ENCODE measurements around the gene UCP2. TPM values are rescaled to one million over a fixed set of nuclear protein-coding genes. Genes with fewer than 3 reads are reported as not detected.

Gene UCP2, protein sequence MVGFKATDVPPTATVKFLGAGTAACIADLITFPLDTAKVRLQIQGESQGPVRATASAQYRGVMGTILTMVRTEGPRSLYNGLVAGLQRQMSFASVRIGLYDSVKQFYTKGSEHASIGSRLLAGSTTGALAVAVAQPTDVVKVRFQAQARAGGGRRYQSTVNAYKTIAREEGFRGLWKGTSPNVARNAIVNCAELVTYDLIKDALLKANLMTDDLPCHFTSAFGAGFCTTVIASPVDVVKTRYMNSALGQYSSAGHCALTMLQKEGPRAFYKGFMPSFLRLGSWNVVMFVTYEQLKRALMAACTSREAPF
- total RNA-seq: 100 to 1,000 TPM; 463 to 946 (median 562) TPM
- total RNA-seq (2013): 201 TPM

DNA sequence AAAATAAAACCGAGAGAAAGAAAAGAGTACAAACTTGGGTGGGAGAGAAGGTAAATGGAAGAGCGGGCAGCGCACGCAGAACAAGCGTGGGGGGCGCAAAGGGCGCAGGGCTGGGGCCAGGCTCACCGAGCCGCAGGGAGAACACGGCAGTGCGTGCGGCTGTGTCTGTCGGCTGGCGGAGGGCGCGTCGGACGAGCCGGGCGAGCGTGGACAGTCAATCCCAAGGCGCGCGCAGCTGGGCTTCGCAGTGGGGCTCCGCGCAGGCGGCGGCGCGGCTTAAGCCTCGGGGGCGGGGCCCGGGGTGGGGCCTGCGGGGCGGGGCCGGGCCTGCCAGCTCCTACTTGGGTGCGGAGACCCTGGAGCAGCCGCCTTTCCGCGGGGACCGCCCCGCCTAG is at the start of gene UCP2:
UCP2 (minus strand) TSS at position 249 of the 395 bp plus-strand sequence. CDS start 4,465 bp downstream, outside the sequence.
- Histone ChIP-seq H3K4me3 (ENCODE audit: low read length) (peak within 1 kb of the TSS; percentile 97), H3K36me3 (ENCODE audit: control insufficient read depth, insufficient read depth, low read length) (peaks cover 35% of the 10 kb centered on the region), H3K4me1 (ENCODE audit: control insufficient read depth, insufficient read depth, low read length) (peaks cover 54% of the 10 kb centered on the region), H3K27me3 (ENCODE audit: control insufficient read depth, insufficient read depth, low read length) (no peaks in the 10 kb centered on the region), H3K9me3 (ENCODE audit: control insufficient read depth, insufficient read depth, low read length) (no peaks in the 10 kb centered on the region), H3K27ac (ENCODE audit: low read length) (peak within 1 kb of the TSS; percentile 98)
- DNase-seq: peak; percentile 79 to 86
- TF ChIP-seq, protein P1, sequence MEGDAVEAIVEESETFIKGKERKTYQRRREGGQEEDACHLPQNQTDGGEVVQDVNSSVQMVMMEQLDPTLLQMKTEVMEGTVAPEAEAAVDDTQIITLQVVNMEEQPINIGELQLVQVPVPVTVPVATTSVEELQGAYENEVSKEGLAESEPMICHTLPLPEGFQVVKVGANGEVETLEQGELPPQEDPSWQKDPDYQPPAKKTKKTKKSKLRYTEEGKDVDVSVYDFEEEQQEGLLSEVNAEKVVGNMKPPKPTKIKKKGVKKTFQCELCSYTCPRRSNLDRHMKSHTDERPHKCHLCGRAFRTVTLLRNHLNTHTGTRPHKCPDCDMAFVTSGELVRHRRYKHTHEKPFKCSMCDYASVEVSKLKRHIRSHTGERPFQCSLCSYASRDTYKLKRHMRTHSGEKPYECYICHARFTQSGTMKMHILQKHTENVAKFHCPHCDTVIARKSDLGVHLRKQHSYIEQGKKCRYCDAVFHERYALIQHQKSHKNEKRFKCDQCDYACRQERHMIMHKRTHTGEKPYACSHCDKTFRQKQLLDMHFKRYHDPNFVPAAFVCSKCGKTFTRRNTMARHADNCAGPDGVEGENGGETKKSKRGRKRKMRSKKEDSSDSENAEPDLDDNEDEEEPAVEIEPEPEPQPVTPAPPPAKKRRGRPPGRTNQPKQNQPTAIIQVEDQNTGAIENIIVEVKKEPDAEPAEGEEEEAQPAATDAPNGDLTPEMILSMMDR (IDR thresholded peaks at IDR 0.05): no peak
- no peaks in the 10 kb centered on the region for H3K9me3 Mint-ChIP-seq
- peak within 1 kb of the TSS; percentile 100 for H3K4me3 Mint-ChIP-seq
- intact Hi-C loops (cut with micrococcal nuclease): loop anchor here (5.0 kb wide), 2 partner anchors 40 to 190 kb away; partner anchors contain the start of genes C2CD3 and PPME1
- WGBS (ENCODE audit: insufficient coverage): under 1% methylated on average over 43 of the region's 43 CpGs
- H3K27me3 Mint-ChIP-seq (ENCODE audit: low read depth in 2 of 2): no peaks in the 10 kb centered on the region
- peak within 1 kb of the TSS; percentile 97 to 99 for H3K27ac Mint-ChIP-seq
- peaks cover 58 to 64% of the 10 kb centered on the region in 2 donors for H3K4me1 Mint-ChIP-seq
- ATAC-seq: peak; percentile 64 to 85 (median 75)
- no peaks in the 10 kb centered on the region for H3K36me3 Mint-ChIP-seq

DNA sequence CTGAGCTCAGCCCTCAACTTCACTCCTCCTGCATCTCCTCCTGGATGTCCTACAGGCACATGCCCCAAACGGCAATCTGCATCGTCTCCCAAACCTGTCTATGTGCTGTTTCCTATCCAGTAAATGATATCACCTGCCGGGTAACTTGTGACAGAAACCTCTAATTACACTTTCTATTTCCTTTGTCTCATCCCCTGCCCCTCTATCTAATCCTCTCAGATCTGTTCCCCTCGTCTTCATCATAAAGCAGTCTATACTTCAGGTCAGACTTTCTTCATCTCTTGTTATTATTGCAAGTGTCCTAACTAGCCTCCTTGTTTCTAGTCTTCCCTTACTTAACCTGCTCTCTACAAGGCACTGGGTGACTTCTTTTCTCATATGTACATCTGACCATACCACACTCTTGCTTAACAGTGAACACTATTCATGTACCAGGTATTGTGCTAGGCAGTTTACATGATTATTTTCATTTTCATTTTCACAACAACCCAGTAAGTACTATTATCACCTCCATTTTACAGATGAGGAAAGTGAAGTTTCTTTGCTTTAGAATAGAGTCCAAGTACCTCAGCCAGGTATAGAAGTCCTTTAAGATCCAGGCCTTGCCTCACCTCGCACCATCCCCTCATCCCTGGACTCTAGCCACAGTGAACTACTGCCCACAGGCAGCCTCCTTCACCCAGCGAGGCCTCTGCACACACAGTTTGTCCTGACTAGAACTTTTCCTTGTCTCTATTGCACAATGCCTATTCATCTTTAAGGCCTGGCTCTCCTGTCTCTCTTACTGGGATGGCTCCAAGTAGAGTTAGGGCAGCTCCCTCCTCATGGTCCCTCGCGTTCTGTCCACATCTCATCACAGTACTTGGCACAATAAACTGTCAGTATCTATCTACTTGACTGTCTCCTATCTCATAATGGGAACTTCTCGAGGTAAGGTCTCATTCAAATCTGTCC is 48.4 kb upstream of the UCP2 start:
- peaks cover 19% of the 10 kb centered on the region for H3K36me3 ChIP-seq (ENCODE audit: control insufficient read depth, insufficient read depth, low read length)
- H3K27ac ChIP-seq (ENCODE audit: low read length): peak overlapping the region; percentile 66
- intact Hi-C loops (cut with micrococcal nuclease): no loop called here

DNA sequence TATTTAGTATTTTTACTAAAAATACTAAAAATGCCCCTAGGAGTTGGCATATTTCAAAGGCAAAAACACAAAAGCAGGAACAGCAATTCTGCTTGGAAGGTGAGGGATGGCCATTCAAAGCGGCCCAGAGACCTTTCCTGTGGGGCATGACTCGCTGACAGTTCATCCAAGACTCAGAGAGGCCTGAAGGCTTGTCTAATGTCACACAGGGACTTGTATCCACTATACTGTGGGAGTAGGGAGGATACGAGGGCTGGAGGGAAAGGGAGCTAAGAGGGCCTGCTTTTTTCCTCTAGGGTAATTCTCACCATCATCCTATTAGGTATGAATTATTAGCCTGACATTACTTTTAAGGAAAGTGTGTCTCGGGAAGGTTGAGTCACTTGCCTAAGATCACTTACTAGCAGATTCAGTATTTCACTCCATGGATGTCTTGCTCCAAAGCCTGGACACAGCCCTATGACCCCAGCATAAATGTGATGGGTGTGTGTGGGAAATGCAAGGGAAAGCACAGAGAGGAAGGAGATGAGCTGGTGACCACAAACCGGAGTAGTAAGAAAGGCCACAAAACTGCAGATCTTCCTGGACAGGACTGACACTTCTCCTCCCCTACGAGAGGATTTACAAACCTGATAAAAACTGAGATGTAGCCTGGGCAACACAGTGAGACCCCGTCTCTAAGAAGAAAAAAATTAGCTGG is 43.0 kb upstream of the UCP2 start:
- Histone ChIP-seq H3K27ac (ENCODE audit: low read length) (no peak overlapping the region), H3K4me3 (ENCODE audit: low read length) (no peak overlapping the region), H3K4me1 (ENCODE audit: control insufficient read depth, insufficient read depth, low read length) (peaks cover 40% of the 10 kb centered on the region), H3K27me3 (ENCODE audit: control insufficient read depth, insufficient read depth, low read length) (no peaks in the 10 kb centered on the region), H3K36me3 (ENCODE audit: control insufficient read depth, insufficient read depth, low read length) (no peaks in the 10 kb centered on the region), H3K9me3 (ENCODE audit: control insufficient read depth, insufficient read depth, low read length) (no peaks in the 10 kb centered on the region)
- TF ChIP-seq, protein P1 (IDR thresholded peaks at IDR 0.05): no peak
- ATAC-seq (no peak), DNase-seq (no peak)
- Mint-ChIP-seq H3K9me3 (no peaks in the 10 kb centered on the region), H3K4me3 (no peak overlapping the region), H3K27ac (peak overlapping the region in 1 of 2 donors; percentile 37), H3K4me1 (peaks cover 29 to 39% of the 10 kb centered on the region in 2 donors), H3K36me3 (peaks cover 8% of the 10 kb centered on the region), H3K27me3 (ENCODE audit: low read depth in 2 of 2) (no peaks in the 10 kb centered on the region)
- intact Hi-C loops (cut with micrococcal nuclease): no loop called here
- WGBS (ENCODE audit: insufficient coverage): 91% methylated on average over 7 of the region's 7 CpGs

More for the DNA sequence above, 48.4 kb upstream of the UCP2 start:
- Mint-ChIP-seq H3K27ac (peak overlapping the region; percentile 84 to 89), H3K9me3 (no peaks in the 10 kb centered on the region), H3K4me1 (peaks cover 28 to 33% of the 10 kb centered on the region in 2 donors), H3K4me3 (peak overlapping the region; percentile 80), H3K36me3 (no peaks in the 10 kb centered on the region), H3K27me3 (ENCODE audit: low read depth in 2 of 2) (no peaks in the 10 kb centered on the region)
- Histone ChIP-seq H3K27me3 (ENCODE audit: control insufficient read depth, insufficient read depth, low read length) (no peaks in the 10 kb centered on the region), H3K4me1 (ENCODE audit: control insufficient read depth, insufficient read depth, low read length) (peaks cover 22% of the 10 kb centered on the region), H3K9me3 (ENCODE audit: control insufficient read depth, insufficient read depth, low read length) (no peaks in the 10 kb centered on the region), H3K4me3 (ENCODE audit: low read length) (no peak overlapping the region)
- 69% methylated on average over 9 of the region's 9 CpGs for WGBS (ENCODE audit: insufficient coverage)
- TF ChIP-seq, protein P1 (IDR thresholded peaks at IDR 0.05): no peak
- DNase-seq (peak in 1 of 2 donors; percentile 28), ATAC-seq (peak; percentile 80 to 84 (median 84))

All from natural killer cell (primary cell).